Inflammatory macrophage treated with lipopolysaccharide for 4 hours (primary cell): ENCODE measurements around the gene GID4.

Source experiments
- DNase-seq: peaks from one replicate; pipeline ENCODE4 v3.0.0-alpha.2; 2020

Gene GID4

DNA sequence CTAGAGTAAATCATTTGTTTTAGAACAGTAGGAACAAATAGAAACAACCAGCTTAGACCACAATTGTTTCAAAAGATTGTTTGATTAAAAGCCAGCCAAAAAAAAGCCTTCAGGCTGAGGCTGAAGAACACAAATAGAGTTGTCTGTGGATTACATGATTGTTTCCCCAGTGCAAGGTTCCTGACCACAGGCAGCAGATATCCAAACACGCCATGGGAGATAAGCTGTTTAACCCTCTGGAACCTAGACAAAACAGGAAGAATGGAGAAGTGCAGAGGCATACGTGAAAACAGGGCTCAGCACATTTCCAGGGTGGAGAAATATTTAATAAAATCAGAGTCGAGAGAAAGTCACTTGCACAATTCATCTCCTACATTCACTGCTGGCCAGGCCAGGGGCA is 21.2 kb upstream of the GID4 start:
- DNase-seq: no peak

DNA sequence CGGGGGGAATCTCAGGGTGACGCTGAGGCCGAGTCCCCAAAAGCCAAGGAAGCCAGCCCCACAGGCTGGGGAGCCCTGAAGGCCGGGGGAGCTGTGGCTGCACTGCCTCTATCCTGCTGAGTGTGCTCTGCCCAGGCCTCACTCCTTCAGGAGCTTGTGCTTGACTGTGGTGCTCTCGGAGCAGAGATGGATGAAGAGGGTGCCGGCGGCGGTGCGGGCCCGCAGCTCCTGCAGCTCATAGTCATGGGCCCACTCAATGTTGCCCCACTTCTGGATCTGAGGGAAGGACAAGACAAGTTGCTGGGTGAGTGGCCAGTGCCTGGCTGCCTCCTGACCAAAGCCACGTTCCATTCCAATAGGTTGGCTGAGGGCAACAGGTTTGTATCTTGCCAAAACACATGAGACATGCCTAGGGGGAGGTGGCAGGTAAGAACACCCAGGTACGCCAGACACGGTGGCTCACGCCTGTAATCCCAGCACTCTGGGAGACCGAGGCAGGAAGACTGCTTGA is 20.7 kb upstream of the GID4 start:
- no peak for DNase-seq

DNA sequence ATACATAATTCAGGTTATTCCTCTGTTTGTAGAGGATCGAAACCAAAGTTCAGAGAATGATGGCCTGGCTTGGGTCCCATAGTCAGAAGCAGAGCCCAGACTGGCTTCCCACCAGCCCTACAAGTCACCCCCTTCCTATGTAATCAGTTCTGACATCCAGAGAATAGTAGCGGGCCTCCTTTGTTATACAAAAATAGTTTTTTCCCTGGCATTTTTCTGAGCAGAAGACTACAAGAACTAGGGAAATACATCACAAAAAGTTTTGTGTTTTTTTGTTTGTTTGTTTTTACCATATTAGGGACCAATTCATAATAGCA is 19.4 kb upstream of the GID4 start:
- DNase-seq: no peak

DNA sequence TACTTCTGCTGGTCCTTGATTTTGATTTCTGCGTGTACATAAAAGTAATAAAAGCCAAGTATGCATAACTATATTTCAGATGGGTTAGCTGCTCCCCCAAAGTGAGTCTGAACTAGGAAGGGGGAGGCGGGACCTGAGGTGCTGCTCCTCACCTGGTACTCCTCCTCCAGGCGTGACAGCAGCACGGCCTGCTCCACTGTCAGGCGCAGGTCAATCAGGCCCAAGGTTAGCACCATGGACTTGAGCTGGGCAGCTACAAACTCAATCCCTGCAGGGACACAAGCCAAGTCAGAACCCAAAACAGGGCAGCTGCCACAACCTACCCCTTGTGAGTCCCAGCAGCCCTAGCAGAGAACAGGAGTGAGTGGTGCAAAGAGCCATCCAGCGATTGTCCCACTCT is 18.2 kb upstream of the GID4 start:
- DNase-seq: no peak

DNA sequence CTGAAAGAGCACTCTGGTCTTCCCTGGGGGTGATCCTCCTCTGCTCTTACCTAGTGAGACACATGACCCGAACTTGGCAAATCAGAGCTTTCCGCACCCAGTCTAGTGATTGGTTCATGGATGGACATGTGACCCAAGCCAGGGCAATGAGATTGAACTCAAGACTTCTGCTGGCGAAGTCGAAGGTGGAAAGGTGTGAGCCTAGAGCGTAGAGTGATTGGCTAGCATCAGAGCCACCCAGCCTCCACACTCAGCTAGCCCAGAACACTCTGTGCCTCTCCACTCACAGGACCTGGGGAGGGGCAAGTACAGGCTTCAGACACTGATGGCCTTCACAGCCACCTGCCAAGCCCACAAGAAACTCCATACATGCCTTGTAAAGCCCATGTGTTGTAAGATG is 17.8 kb upstream of the GID4 start:
- DNase-seq: no peak

DNA sequence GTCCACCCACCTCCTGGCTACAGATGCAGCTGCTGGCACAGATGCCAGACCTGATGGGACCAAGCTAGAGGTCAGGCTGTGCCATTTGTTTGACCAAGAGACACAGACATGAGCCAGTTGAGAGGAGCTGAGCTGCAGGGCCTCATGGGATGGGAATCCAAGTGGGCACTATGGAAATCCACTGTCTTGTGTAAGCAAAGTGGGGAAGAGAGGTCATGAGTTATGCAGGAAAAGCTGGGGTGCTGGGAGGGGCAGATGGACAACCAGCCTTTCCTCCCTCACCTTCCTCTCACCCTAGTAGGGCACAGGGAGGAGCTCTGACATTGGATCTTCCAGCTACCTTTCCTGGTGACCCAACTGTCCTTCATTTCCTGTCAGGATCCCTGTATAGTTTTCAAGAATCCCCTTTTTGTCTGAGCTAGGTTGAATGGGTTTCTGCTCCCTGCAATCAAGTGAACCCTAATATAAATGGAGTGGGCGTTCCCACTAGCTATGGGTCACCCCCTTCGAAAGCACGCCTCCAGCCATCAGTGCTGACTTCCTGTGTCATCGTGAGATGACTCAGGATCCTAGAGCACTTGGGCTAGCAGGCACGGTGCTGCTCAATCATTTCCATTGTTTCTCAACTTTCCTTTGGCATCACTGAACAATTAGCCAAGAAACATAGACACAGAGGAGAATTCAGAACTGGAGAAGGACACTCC is 13.8 kb upstream of the GID4 start:
- DNase-seq: peak; percentile 96

DNA sequence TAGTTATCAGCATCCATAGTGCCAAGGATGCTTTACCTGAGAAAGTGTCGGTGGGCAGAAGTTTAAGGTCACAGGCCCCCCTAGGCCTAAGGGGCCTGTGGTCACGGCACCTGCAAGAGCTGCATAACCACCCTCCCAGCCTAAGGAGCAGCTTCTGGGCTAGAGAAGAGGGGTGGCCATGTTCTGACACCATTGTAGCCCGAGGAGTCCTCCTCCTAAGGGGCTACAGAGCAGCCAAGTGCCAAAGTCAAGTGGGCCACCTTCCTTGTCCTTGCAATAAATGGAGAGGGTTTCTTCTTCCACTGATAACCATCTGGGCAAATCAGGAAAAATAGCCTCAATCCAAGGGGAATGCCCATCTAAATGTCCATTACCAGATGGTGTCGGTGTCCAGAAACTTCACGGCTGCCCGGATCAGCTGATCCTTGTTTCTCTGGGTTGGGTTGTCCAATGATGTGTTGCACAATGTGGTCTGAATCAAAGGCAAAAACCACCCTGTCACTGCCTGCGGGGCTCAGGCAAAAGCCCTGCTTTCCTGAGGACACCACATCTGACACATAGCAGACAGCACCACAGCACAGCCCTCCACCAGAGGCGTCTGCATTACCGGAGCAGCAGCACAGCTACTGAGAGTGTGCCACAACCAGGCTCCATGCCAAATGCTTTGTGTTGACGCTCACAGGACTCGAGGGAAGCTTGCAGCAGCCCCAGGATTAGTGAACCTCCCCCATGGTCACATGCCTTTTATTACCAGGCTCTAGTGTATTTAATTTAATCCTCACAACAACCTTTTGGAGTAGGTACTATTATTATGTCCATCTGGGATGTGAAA is 13.0 kb upstream of the GID4 start:
- DNase-seq: peak; percentile 90

DNA sequence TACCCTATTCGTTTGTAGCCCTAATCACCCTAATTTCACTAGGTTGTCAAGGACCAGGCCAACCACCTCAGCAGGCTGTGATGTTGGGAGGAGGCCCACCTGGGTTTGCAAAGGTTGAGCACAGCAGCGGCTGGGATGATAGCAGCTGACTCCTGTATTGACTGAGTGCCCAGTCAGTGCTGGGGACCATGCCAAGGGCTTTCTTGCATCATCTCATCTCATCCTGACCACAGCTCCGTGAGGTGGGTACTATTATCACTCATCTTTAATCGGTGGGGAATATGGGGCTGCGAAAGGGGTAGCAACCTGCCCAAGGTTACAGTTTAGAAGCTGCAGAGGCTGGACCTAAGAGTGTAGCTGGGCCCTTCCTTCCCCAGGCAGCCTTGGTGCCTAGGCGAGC is 11.9 kb upstream of the GID4 start:
- DNase-seq: no peak

DNA sequence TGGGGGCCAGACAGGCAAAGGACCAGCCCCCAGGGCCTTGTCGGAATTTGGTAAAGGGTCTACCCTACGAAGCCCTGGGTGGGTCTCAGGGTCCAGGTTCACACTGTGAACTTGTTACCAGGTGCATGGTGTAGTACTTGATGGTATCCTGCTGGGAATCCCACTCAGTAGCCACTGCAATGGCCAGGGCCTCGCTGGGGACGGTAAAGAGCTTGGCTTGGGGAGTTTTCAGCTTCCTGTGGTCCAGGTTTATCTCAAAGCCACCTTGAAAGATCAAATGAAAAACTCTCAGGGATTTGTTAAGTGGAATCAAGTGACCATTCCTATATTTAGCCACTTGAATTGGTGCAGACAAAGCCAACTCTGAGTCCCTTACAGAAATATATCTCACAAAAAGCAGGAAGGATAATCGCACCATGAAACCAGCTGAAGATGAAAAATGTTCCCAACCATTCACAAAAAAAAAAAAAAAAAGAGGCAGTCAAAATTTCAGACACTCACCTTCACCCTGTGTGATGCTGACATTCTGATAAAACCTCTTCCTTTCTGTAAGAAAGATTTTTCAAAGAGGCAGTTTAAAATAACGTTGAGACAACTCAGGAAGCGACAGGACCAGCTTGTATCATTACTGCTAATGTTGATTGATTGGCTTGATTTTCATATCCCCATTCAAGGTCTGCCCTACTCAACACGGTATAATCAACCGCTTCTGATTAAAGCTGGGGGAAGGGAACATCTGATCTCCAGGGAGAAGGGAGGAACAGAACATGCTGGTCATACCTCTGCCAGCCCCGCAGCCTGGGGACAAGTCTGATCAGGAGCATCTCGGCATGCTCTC is 10.9 kb upstream of the GID4 start:
- no peak for DNase-seq

DNA sequence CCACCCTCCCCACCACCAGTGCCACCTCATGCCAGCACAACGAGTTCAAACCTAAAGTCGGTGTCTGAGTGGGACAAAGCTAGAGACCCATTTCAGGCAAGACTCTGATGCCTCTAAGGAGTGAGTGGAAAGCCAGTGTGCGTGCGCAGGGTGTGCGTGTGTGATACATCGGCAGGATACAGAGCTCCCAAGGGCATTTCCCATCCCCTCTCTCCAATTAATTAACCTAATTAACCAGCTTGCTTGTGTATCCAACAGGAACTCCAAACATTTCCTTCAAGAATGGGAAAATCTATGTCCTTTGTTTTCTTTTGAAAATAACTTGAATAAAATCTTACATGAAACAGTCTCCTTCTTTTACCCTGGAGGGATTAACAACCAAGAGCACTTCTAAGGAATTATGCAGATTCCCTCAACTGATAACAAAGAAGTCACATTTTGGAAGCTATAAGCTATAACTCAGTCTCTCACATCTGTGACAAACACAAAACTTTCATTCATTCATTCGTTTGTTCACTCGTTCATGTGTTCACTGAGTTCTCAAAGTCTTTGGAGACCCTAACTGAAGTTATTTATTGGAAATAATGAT is 10.2 kb upstream of the GID4 start:
- DNase-seq: no peak

DNA sequence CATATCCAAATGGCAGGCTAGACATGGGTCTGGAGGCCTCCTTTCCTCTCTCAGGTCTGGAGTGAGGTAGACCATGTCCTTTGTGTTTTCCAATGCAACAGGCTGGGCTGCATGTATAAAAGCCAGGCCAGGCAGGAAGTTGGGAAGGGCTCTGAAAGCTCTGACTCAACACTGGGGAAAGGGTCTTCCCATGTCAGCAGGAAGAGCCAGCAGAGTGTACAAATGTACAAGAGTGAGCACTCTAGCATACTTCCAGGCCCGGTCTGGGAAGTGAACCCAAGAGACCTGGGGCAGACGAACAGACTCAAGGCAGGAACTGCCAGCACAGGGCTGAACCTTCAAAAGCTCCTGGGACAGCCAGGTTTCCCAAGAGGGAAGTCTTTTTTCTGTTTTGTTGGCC is 7.3 kb upstream of the GID4 start:
- DNase-seq: no peak

DNA sequence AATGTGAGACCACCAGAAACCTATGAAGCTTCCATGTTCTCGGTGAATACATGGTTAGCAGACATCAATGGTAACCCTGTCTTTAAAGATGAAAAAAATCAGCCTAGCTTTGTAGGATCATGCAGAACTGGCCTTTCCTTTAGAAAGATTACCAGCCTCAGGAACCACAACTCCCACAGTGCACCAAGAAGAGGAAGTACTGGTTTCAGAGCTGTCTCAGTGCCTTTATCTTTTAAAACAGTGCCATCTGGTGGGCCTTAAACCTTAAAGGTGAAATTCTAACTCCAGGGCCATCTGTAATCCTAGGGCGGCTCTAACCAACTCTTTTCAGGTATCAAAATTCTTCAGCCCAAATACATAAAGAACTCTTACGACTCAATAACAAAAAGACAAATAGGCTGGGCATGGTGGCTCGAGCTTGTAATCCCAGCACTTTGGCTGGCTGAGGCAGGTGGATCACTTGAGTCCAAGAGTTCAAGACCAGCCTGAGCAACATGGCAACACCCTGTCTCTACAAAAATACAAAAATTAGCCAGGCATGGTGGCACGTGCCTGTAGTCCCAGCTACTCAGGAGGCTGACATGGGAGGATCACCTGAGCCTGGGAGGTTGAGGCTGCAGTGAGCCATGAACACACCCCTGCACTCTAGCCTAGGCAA is 5.6 kb upstream of the GID4 start:
- peak; percentile 93 for DNase-seq

DNA sequence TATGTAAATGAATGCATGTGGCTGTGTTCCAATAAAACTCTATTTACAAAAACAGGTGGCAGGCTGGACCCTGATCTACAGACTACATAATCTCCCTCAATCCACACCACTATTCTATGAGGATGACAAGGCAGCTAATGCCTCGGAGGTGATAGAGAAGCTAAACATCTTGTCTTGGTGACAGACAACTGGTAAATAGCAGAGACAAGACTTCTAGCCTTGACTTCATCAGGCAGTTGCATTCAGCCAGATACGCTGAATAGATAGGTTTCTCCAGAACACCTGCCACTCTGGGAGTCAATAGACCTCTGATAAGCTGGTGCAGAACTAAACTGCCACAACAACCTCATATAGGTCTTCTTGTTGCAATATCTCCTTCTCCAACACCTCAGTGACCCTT is 3.5 kb upstream of the GID4 start:
- no peak for DNase-seq

DNA sequence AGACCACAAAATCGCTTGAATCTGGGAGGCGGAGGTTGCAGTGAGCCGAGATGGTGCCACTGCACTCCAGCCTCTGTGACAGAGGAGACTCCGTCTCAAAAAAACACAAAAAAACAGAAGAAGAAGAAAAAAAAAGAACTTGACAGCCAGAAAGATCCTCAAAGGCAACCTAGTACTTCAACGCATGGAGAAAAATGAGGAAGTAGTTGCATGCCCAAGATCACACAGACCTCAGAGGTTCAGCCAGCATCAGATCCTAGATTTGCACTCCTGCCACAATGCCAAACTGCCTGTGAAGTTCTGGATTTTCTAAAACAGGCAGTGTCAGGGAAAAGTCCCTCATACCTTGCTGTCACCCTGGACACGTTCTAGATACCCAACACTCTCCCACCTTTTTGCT is 1.7 kb upstream of the GID4 start:
- DNase-seq: peak; percentile 70

DNA sequence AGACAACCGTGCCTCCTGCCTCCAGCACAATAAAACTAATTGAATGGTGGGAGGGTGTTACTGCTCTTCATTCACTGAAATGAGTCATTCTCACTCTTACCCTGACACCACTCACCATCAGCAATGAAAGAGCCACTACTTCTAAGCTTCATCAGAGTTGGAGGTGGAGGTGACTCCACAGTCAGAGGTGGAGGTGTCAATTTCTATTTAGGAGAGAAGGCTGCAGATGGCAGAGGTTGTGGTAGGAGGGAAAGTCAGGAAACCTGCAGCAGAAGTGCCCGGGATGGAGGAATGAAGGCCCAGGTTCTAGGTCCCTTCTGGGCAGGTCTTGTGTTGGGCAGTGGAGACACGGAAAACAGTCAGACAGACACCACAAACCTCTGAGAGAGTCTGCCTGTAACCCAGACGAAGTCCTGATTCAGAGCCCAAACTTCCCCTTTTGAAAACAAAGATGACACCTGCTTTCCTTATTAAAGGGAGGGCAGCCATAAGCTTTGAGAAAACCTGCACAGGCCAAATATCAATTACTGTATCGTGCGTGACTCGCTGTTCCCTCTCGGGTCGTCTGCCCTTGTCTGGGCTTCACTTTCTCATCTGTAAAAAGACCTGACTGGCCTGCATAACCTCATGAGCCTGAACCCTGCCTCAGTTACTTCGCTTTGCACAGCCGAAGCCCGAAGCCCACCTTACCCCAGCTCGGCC is 908 bp upstream of the GID4 start:
- peak; percentile 53 for DNase-seq

DNA sequence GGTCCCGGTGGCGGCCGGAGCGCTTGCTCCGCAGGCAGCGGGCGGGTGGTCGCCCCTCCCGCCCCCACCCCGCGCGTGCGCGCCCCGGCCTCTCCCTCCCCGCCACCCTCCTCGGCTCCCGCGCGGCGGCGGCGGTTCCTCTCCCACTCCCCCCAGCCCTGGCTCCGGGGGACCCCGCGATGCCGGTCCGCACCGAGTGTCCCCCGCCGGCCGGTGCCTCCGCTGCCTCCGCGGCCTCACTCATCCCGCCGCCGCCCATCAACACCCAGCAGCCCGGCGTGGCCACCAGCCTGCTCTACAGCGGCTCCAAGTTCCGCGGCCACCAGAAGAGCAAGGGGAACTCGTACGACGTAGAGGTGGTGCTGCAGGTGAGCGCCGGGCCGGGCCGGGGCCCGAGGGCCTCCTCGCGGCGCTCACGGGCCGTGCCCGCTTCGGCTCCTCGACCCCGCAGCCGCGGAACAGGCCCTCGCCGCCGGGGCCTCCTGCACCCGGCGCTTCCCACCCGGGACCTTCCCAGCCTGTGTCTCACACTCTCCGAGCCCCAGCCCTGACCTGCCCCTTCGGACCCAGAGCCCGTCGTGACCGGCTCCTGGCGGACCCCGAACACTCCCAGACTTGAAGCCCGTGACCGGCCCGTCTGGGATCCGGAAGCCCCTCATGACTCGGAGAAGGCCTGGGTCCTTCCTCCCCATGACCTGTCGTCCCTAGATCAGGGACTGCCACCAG is 490 bp downstream of the GID4 start:
- peak; percentile 25 for DNase-seq

DNA sequence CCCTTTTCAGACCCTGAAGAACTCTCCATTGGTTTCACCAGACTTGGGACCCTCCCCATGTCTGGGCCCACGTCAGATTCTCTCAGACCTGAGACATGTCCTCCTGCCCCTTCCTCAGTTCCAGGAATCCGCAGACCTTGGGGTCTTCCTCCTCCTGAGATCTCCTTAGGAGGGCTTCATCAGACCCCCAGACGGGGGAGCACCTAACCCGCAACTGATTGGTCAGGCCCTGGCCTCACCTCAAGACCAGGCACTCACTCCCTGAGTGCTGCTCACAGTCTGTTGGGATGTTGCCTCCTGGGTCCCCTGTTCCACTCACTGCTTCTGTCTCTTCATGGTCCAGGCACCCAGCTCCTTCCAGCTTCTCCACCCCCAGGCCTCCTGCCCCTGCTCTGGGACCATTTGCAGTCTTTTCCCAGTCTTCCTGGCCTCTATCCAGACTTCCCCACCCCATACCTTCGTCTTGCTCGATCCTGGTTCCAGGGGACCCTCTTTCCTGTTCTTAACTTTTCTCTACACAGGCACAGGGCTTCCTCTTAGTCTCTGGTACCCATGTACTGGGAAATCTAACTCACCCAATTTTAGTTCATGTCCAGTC is 1.2 kb downstream of the GID4 start:
- DNase-seq: no peak

DNA sequence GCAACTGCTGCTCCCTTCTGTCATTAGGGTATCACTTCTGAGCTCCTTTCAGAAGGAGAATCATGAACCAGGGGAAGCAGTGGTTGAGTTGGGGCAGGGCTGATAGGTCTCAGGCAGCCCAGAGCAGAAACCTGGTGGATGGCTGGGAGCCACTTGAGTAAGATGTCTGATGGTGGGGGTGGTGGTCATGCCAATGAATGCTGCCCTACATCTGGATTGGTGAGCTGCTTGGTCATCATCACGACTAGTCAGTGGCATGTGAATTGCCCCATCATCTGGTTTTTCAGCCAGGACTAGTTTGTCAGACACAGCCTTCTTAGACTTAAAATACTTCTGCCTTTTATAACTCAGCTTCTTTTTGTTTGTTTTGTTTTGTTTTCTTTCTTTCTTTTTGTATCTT is 2.6 kb downstream of the GID4 start:
- DNase-seq: peak; percentile 69

DNA sequence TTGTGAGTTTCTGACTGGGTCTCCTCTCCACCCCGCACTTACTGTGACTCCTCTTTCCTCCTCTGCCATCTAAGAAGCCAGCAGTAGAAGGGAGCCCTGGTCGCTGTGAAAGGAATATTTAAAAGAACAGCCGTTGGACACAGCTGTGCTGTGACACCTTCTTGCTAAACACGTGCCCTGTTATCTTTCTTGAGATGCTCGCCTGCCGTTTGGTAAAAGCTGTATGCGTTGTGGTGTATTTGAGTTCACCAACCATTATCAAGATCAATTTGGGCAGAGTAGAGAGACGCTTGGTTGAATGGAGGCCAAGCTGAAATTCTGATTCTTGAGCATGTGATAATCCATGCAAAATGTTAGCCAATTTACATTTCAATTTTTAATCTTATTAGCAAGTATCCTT is 3.8 kb downstream of the GID4 start:
- no peak for DNase-seq

DNA sequence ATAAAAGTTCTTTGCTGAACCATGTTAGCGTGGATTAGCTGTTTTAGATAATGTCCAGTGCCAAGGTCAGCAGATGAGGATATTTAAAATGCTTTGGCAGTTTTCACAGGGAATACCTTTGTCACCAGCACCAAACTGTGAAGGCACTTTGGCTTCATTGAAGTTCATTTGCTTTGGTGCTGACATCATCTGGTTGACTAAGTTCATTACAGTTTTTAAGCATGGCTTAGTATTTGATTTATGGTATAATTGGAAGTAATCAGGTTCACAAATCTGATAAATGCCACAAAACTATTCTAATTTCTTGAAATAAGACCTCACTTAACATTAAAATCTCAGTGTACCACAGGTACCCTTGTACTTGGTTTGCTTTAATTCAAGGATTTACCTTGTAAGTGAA is 4.3 kb downstream of the GID4 start:
- DNase-seq: no peak

DNA sequence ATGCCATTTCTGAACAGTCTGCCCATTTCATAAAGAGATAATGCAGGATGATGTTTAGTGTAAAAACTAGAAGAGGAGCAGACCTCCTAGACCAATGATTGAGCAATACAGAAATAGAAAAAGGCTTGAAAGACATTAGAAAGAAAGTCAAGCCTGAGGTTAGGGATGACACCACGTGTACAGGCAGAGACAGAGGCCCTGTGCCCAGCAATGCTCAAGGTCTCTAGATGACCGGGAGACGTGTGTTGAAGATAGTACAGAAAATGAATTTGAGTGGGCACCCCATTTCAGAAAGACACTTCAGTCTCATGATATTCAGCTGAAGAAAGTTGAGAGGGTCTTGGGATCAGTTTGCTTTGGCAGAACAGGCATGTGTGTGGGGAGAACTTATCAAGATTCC is 5.4 kb downstream of the GID4 start:
- DNase-seq: no peak
